Stomach (tissue), 9 donors: Measurements from ENCODE around the gene NXPH3. TPM values are rescaled to one million over a fixed set of nuclear protein-coding genes. Genes with fewer than 3 reads are reported as not detected.

Experiments used
- DNase-seq, 2 donors: peaks; one replicate each; pipeline versions ENCODE4 v3.0.0 to v3.0.0-alpha.2; 2013 to 2019
- H3K27ac ChIP-seq, 5 donors: fragments of 200-600 bp in 4 of 5; sonication (generic) in 4 of 5; one replicate each; pipeline ENCODE4 v1.5.1; 2013 to 2019; ENCODE audit warnings: mild to moderate bottlenecking in 1 of 5, moderate library complexity in 1 of 5
- H3K27me3 ChIP-seq, 3 donors: fragments of 200-600 bp; sonication (generic); one replicate each; pipeline ENCODE4 v1.5.1; 2017 to 2019; ENCODE audit warnings: mixed run types in 1 of 3
- H3K36me3 ChIP-seq, 4 donors: fragments of 200-600 bp; sonication (generic); 1 replicate in 3 of 4; 2 replicates in 1 of 4; pipeline ENCODE4 v1.5.1; 2016 to 2019
- H3K4me1 ChIP-seq, 4 donors: fragments of 200-600 bp; sonication (generic); one replicate each; pipeline ENCODE4 v1.5.1; 2016 to 2019
- H3K4me3 ChIP-seq, 4 donors: fragments of 200-600 bp; sonication (generic) in 3 of 4; one replicate each; pipeline ENCODE4 v1.5.1; 2016 to 2019; ENCODE audit warnings: mild to moderate bottlenecking in 1 of 4
- H3K9me3 ChIP-seq, 4 donors: fragments of 200-600 bp; sonication (generic); one replicate each; pipeline ENCODE4 v1.5.1; 2016 to 2019
- EP300 ChIP-seq: sonication (generic); formaldehyde crosslinking; IDR thresholded peaks from one replicate; pipeline ENCODE4 v1.6.1; 2017; ENCODE audit warnings: antibody characterized with exemption
- POLR2A ChIP-seq, 4 donors: fragments of 450-650 bp; IDR thresholded peaks; one replicate each; pipeline ENCODE4 v1.6.1; 2016; ENCODE audit warnings: antibody characterized with exemption in 4 of 4, control low read depth in 2 of 4, mild to moderate bottlenecking in 1 of 4, moderate library complexity in 1 of 4
- POLR2AphosphoS5 ChIP-seq, 3 donors: sonication (generic); formaldehyde crosslinking; IDR thresholded peaks; one replicate each; pipeline ENCODE4 v1.6.1; 2016; ENCODE audit warnings: antibody characterized with exemption in 3 of 3
- WGBS, 5 donors: extraction: QIAGEN DNeasy Blood & Tissue Kit in 3 of 5; methylation state at CpG; one replicate each; pipeline versions ENCODE4 v1.1.5 to v1.1.7; 2013 to 2018; 5-methylcytosine and 5-hydroxymethylcytosine counted together
- intact Hi-C: fragments of 100-400 bp; cut with DNase I; formaldehyde crosslinking; loops from one replicate; pipeline ENCODE4 v1.15.1; 2023; ENCODE audit warnings: low total_unique reads
- polyA plus RNA-seq, 3 donors: library from polyadenylated mRNA; stranded (reverse); fragments of 200-250 nt; gene quantifications; one replicate each; pipeline ENCODE4 v1.2.3, GENCODE V29; 2013
- total RNA-seq, 5 donors: library from RNA; depleted of rRNA; stranded (reverse); fragments of >200 nt; gene quantifications; one replicate each; pipeline versions ENCODE4 v1.1.0 to v1.2.3, GENCODE V29; 2014 to 2016
- TF ChIP-seq, protein P1 (sequence below), 7 experiments: fragments of 450-650 bp in 4 of 7; fragments of 200-600 bp in 3 of 7; sonication (generic) in 3 of 7; IDR thresholded peaks; one replicate each; pipeline ENCODE4 v1.5.1; 2016 to 2019; ENCODE audit warnings: antibody characterized with exemption in 7 of 7, control low read depth in 2 of 7, mild to moderate bottlenecking in 1 of 7
- donor health status: healthy with polysubstance abuse.
- donor health status: Bipolar disorder and iron deficiency.
- donor health status: healthy.

NXPH3 gene
- total and polyA plus RNA-seq, 8 donors: 0.50 to 10.7 (median 1.1) TPM; not detected in 2

DNA sequence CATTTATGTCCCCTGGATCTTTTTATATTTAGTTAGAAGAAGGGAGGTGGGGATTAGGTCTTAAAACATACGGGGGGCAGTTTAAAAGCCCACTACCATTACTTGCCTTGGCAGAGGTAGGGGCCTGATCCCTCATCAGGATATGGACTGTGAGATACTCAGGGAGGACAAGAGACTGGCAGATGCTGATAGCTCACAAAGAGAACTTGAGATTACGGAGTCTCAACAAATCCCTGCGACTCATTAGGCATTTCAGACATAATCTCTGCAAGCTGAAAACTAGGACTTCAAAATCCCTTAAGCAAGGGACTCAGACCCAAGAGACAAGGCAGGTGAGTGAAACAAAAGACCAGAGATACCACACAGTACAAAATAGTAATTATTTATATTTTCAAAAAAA is 23.2 kb downstream of the NXPH3 start:
- H3K27ac ChIP-seq: peak overlapping the region in 1 of 5 donors; percentile 51
- intact Hi-C loops: no loop called here
- peaks cover 0 to 41% (median 21%) of the 10 kb centered on the region in 4 donors for H3K4me1 ChIP-seq
- no peak for DNase-seq
- H3K9me3 ChIP-seq: no peaks in the 10 kb centered on the region
- TF ChIP-seq POLR2AphosphoS5 (IDR thresholded peaks at IDR 0.05) (no peak), EP300 (no peak), POLR2A (IDR thresholded peaks at IDR 0.05) (no peak)
- TF ChIP-seq, protein P1, sequence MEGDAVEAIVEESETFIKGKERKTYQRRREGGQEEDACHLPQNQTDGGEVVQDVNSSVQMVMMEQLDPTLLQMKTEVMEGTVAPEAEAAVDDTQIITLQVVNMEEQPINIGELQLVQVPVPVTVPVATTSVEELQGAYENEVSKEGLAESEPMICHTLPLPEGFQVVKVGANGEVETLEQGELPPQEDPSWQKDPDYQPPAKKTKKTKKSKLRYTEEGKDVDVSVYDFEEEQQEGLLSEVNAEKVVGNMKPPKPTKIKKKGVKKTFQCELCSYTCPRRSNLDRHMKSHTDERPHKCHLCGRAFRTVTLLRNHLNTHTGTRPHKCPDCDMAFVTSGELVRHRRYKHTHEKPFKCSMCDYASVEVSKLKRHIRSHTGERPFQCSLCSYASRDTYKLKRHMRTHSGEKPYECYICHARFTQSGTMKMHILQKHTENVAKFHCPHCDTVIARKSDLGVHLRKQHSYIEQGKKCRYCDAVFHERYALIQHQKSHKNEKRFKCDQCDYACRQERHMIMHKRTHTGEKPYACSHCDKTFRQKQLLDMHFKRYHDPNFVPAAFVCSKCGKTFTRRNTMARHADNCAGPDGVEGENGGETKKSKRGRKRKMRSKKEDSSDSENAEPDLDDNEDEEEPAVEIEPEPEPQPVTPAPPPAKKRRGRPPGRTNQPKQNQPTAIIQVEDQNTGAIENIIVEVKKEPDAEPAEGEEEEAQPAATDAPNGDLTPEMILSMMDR (IDR thresholded peaks at IDR 0.05): no peak
- peaks cover 51 to 100% (median 97%) of the 10 kb centered on the region in 4 donors for H3K36me3 ChIP-seq
- no peak overlapping the region for H3K4me3 ChIP-seq
- H3K27me3 ChIP-seq: no peaks in the 10 kb centered on the region
- WGBS, 5 donors: 89 to 96% (median 94%) methylated on average over 3 of the region's 3 CpGs

DNA sequence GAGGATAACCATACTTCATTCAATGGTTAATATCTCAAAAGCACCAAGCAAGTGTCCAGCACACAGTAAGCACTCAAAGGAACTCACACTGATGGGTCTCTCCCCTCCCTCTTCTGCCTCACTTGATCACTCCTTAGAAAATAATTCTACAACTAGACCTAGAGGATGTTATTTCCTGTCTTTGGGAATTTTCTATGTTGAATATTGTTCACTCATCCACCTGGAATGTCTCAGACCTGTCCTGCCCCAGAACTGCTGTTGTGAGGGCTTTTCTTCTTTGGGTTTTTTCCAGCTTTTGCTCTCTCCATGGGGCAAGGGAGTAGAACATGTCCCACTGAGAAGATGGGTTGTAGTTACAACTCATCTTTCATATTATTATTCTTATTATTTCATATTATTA is 25.3 kb downstream of the NXPH3 start:
- H3K27me3 ChIP-seq: no peaks in the 10 kb centered on the region
- H3K9me3 ChIP-seq: no peaks in the 10 kb centered on the region
- intact Hi-C loops: no loop called here
- no peak overlapping the region for H3K27ac ChIP-seq
- no peak overlapping the region for H3K4me3 ChIP-seq
- TF ChIP-seq, protein P1 (IDR thresholded peaks at IDR 0.05): no peak
- no peak for TF ChIP-seq POLR2AphosphoS5 (IDR thresholded peaks at IDR 0.05)
- no peak for TF ChIP-seq POLR2A (IDR thresholded peaks at IDR 0.05)
- TF ChIP-seq EP300: no peak
- peaks cover 0 to 45% (median 21%) of the 10 kb centered on the region in 4 donors for H3K4me1 ChIP-seq
- DNase-seq: no peak
- H3K36me3 ChIP-seq: peaks cover 60 to 100% (median 99%) of the 10 kb centered on the region in 4 donors

DNA sequence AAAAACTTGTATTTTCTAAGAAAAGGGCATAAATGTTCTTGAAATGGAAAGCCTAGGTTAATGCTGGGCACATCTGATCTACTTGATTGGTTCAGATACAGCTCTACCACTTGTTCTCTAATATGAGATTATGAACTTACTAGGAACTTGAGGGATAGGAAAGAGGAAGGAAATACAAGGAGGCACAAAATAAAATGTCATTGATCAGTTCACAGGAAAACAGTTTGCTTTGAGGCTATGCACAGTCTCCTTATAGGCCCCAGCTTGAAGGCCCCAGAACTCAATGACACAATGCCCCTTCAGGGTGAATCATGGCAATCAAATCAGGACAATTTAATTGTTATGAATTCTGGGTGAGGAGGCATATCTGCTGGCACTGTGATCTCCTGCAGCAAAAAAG is 27.1 kb downstream of the NXPH3 start:
- intact Hi-C loops: no loop called here
- TF ChIP-seq EP300: no peak
- TF ChIP-seq, protein P1 (IDR thresholded peaks at IDR 0.05): no peak
- TF ChIP-seq POLR2AphosphoS5 (IDR thresholded peaks at IDR 0.05): no peak
- Histone ChIP-seq H3K27ac (peak overlapping the region in 2 of 5 donors; percentile 11 to 31), H3K4me1 (peaks cover 0 to 34% (median 16%) of the 10 kb centered on the region in 4 donors), H3K36me3 (peaks cover 66 to 100% (median 99%) of the 10 kb centered on the region in 4 donors), H3K27me3 (no peaks in the 10 kb centered on the region), H3K9me3 (no peaks in the 10 kb centered on the region), H3K4me3 (no peak overlapping the region)
- DNase-seq: no peak

DNA sequence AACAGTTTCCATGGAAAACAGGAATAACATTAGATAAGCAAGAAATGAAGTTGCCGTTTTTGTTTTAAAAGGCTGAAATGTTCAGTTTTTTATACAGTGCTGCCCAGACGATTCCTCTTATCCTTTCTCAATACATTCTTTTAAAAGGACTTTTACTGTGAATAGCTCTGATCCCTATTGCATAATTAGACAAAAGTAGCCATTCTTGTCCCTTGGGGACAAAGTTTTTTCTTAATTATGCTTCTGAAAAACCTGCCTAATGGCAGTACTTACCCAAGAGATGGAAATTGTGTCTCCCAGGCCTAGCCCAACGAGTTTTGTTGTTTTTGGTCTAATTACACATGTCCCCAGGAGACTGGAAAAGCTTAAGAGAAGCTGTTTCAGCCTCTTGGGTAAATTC is 27.6 kb downstream of the NXPH3 start:
- Histone ChIP-seq H3K9me3 (no peaks in the 10 kb centered on the region), H3K36me3 (peaks cover 68 to 100% (median 99%) of the 10 kb centered on the region in 4 donors), H3K27ac (peak overlapping the region in 1 of 5 donors; percentile 31), H3K4me3 (no peak overlapping the region), H3K27me3 (no peaks in the 10 kb centered on the region), H3K4me1 (peaks cover 0 to 29% (median 13%) of the 10 kb centered on the region in 4 donors)
- TF ChIP-seq EP300 (no peak), POLR2AphosphoS5 (IDR thresholded peaks at IDR 0.05) (no peak), POLR2A (IDR thresholded peaks at IDR 0.05) (no peak)
- TF ChIP-seq, protein P1 (IDR thresholded peaks at IDR 0.05): no peak
- intact Hi-C loops: no loop called here
- no peak for DNase-seq
- WGBS, 5 donors: 64 to 77% (median 73%) methylated on average over 3 of the region's 3 CpGs
